ENCODE results near the gene FBXO24. TPM values are rescaled to one million over a fixed set of nuclear protein-coding genes. Genes with fewer than 3 reads are reported as not detected.

The FBXO24 gene
- total and polyA plus RNA-seq, 9 of the 15 experiments (the other 6 are each of a cell fraction or from before 2014, with no cell fraction given): 0.17 to 0.95 (median 0.50) TPM

DNA sequence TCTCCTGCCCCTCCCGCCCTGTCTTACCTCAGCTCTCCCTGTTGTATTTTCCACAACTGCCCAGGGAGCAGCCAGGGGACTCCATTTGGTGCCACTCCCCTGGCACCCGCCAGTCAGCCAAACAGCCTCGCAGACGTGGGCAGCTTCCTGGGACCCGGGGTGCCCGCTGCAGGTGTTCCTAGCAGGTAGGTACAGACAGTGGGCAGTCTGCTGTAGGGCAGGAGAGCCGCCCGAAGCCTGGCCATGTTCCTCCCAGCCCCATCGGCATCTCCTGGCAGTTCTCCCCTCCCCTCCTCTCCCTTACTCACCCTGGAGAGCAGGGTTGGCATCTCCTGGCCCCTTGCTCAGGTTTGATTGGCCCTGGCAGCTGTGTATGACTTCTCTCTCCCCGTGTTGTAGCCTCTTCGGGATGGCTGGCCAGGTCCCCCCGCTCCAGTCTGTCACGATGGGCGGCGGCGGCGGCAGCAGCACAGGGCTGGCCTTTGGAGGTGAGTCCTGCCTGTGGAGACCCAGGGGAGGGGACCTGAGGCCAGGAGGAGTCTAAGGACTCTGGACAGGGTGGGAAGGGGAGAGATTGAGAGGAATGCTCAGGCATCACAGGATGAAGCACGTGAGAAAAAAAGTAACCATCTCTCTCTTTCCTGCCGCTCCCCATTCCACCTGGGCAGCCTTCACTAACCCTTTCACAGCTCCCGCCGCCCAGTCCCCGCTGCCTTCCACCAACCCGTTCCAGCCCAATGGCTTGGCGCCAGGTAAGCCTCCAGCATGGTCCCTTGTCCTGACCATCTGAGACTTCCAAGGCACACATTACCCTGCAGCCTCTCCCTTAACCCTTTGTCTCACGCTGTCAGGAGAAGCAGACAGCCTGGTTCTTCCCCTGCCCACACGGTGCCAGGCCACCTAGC, 23.7 kb upstream of the FBXO24 start:
- CTCF ChIA-PET (ENCODE audit: low intra/inter-chr PET ratio): interaction anchor here (1.4 kb wide), 1 partner anchor 93 kb away, joined by 4 read pairs; no protein-coding TSS in a partner anchor
- POLR2A ChIA-PET: no interaction called here
- DNase-seq (ENCODE audit: extremely low read depth in 1 of 4, low spot score in 3 of 4) (no peak), FAIRE-seq (no peak), ATAC-seq (no peak)
- WGBS (ENCODE audit: insufficient coverage, low coverage, missing lambda C conversion rate): 79% methylated on average over 25 of the region's 26 CpGs
- peaks cover 17% of the 10 kb centered on the region; the same call in 2 of the 3 replicates for H3K36me3 ChIP-seq (ENCODE audit: control insufficient read depth, insufficient read depth, low read length)
- H2AFZ ChIP-seq (ENCODE audit: low read depth, low read length): no peak overlapping the region
- no peaks in the 10 kb centered on the region for H3K9me1 ChIP-seq (ENCODE audit: control insufficient read depth, insufficient read depth, low read length)
- no peak overlapping the region for H3K4me2 ChIP-seq (ENCODE audit: insufficient read depth, low read length)
- H3K27ac ChIP-seq (ENCODE audit: extremely low read depth, low read depth, low read length): no peak overlapping the region
- no TSS peak for BruUV-seq (replicated peaks)
- no peak overlapping the region for H3K4me3 ChIP-seq
- peak; percentile 24; the same call in 1 of the 2 replicates for TF ChIP-seq POLR2G (IDR thresholded peaks at IDR 0.05; ENCODE audit: low read depth, low read length)
- no peak for TF ChIP-seq FOXM1 (IDR thresholded peaks at IDR 0.05; ENCODE audit: low read depth)
- TF ChIP-seq FOXM1 (CRISPR knock-in tag; IDR thresholded peaks at IDR 0.05; ENCODE audit: low read depth): no peak
- H3K4me1 ChIP-seq (replicated peaks in 1 of 2; ENCODE audit: control insufficient read depth in 2 of 2, insufficient read depth in 2 of 2, low read length in 2 of 2): peaks cover 0 to 27% of the 10 kb centered on the region in 2 experiments; a peak in 3 of 5 replicates
- intact Hi-C loops (cut with micrococcal nuclease): no loop called here
- no peaks in the 10 kb centered on the region for H3K9me3 ChIP-seq (replicated peaks; ENCODE audit: control insufficient read depth, insufficient read depth, low read depth, low read length)
- H4K20me1 ChIP-seq (replicated peaks; ENCODE audit: control insufficient read depth, insufficient read depth, low read length): no peaks in the 10 kb centered on the region
- in situ Hi-C loops (cut with MboI): loop anchor here (25.0 kb wide), 1 partner anchor 100 kb away; the partner anchor contains the start of gene SPACDR
- H3K9ac ChIP-seq (ENCODE audit: insufficient read depth in 1 of 2, low read depth in 2 of 2, low read length in 2 of 2): peak overlapping the region in 1 of 2 experiments; percentile 8; a peak in 1 of 4 replicates
- H3K79me2 ChIP-seq (ENCODE audit: control insufficient read depth, insufficient read depth, low read length): no peaks in the 10 kb centered on the region
- no peaks in the 10 kb centered on the region for H3K27me3 ChIP-seq (ENCODE audit: control insufficient read depth in 2 of 2, insufficient read depth in 2 of 2, low read length in 2 of 2)
